ENCODE measurements around the gene PPP1R14C. TPM values are rescaled to one million over a fixed set of nuclear protein-coding genes. Genes with fewer than 3 reads are reported as not detected.

The PPP1R14C gene
- polyA plus RNA-seq, 2 donors, result 7.8 to 12.4 TPM

DNA sequence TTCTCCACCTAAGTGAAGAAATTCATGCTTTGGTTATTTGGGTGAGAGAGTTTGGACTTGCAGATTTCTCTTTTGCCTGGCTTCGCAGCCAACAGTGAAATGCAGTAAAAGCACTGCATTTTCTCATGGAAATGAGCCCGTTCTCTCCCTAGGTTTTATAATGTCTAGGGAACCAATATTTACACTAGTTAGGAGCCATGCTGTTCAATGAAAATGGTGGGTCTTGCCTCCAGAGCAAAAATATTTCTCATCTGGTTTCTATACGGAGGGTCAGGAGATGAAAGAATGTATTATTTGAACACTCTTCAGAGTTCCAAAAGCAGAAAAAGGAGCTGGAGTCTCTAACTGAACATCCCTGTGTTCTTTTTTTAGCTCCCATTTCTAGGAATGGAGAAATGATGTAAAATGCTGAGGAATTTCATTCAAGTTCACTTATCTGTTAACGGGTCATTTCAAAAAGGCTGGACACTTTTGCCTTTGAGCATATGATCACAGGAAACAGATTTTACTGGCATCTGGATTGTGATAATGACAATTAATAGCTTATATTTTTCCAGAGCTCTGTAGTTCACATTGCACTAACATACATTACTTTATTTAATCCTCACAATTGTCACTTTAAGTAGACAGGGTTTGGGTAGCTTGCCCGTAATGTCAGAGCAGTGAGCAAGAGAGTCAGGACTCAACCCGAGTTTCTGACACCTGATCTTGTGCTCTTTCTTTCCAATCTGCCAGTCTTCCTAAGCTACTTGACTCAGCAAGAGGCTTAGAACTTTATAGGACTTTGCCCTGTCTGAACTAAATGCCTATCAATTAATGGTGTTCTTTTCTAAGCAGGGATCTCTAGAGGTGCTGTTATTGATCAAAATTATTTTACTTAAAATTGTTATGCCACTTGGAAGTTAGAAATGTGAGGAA, 78.0 kb downstream of the PPP1R14C start:
- Histone ChIP-seq H3K36me3 (ENCODE audit: control insufficient read depth in 2 of 2, insufficient read depth in 2 of 2, low read length in 1 of 2) (no peaks in the 10 kb centered on the region), H3K9me3 (ENCODE audit: control insufficient read depth in 2 of 2, insufficient read depth in 1 of 2, low read depth in 1 of 2, low read length in 1 of 2) (no peaks in the 10 kb centered on the region), H3K27me3 (ENCODE audit: control insufficient read depth in 1 of 2, insufficient read depth in 2 of 2, low read length in 2 of 2) (no peaks in the 10 kb centered on the region), H3K4me3 (ENCODE audit: low read depth in 1 of 2, low read length in 2 of 2) (no peak overlapping the region), H3K27ac (ENCODE audit: low read depth in 2 of 2, low read length in 1 of 2) (no peak overlapping the region), H3K4me1 (ENCODE audit: control insufficient read depth in 2 of 2, insufficient read depth in 2 of 2, low read length in 1 of 2) (no peaks in the 10 kb centered on the region)
- WGBS, 2 donors, result 60 to 72% methylated on average over 6 of the region's 6 CpGs

GRCh38 chr6:150224820-150225219, 82.0 kb downstream of the PPP1R14C start:
- Histone ChIP-seq H3K27ac (ENCODE audit: low read depth in 2 of 2, low read length in 1 of 2) (no peak overlapping the region), H3K9me3 (ENCODE audit: control insufficient read depth in 2 of 2, insufficient read depth in 1 of 2, low read depth in 1 of 2, low read length in 1 of 2) (no peaks in the 10 kb centered on the region), H3K36me3 (ENCODE audit: control insufficient read depth in 2 of 2, insufficient read depth in 2 of 2, low read length in 1 of 2) (no peaks in the 10 kb centered on the region), H3K27me3 (ENCODE audit: control insufficient read depth in 1 of 2, insufficient read depth in 2 of 2, low read length in 2 of 2) (no peaks in the 10 kb centered on the region), H3K4me3 (ENCODE audit: low read depth in 1 of 2, low read length in 2 of 2) (no peak overlapping the region), H3K4me1 (ENCODE audit: control insufficient read depth in 2 of 2, insufficient read depth in 2 of 2, low read length in 1 of 2) (no peaks in the 10 kb centered on the region)
- 71 to 87% methylated on average over 3 of the region's 3 CpGs for WGBS, 2 donors

DNA sequence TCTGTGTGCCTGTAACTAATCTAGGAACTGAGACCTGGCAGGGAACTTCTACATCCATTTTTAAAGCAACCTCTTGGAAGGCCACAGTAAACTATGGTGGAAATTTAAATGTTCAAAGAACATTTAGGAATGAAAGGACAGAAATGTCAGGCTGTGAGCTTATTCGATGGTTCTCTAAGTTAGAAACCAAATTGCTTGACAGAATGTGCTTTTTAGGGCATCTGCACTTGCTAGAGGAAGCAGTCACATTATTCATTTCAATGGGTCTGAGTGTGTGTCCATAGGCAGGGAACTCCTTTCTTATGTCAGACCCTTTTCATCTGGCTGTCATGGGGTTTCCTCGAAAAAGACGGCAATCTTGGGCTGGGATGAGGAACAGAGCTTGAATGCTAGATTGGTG, 84.4 kb downstream of the PPP1R14C start:
- Histone ChIP-seq H3K4me1 (ENCODE audit: control insufficient read depth in 2 of 2, insufficient read depth in 2 of 2, low read length in 1 of 2) (peaks cover 0 to 2% of the 10 kb centered on the region in 2 donors), H3K4me3 (ENCODE audit: low read depth in 1 of 2, low read length in 2 of 2) (no peak overlapping the region), H3K9me3 (ENCODE audit: control insufficient read depth in 2 of 2, insufficient read depth in 1 of 2, low read depth in 1 of 2, low read length in 1 of 2) (no peaks in the 10 kb centered on the region), H3K36me3 (ENCODE audit: control insufficient read depth in 2 of 2, insufficient read depth in 2 of 2, low read length in 1 of 2) (no peaks in the 10 kb centered on the region), H3K27me3 (ENCODE audit: control insufficient read depth in 1 of 2, insufficient read depth in 2 of 2, low read length in 2 of 2) (no peaks in the 10 kb centered on the region), H3K27ac (ENCODE audit: low read depth in 2 of 2, low read length in 1 of 2) (no peak overlapping the region)
- 90 to 91% methylated on average over 3 of the region's 3 CpGs for WGBS, 2 donors

DNA sequence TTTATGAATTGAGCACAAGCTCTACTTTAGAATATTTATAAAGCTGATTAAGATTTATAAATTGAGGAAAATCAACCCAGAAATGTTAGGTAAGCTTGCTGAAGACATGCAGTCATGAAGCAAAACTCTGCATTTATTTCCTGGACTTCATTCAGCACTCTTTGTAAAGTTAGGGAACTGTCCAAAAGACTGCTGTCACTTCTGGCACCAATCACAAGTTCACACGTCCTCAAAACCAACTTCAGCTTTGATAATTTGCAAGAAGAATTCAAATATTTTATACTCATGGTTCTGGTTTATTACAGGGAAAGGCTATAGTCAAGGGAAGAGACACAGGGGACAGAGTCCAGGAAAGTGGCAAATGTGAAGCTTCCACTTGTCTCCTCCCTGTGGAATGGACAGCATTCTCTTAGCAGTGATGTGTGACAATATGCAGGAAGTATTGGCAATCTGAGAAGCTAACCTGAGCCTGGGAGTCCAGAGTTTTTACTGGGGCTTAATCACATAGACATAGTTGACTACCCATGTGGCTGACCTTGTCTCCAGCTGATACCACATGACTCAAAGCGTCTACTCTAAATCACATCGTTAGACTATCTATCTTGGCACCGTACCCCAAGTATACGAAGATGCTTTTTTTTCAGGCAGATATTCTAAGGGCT, 85.4 kb downstream of the PPP1R14C start:
- Histone ChIP-seq H3K9me3 (ENCODE audit: control insufficient read depth in 2 of 2, insufficient read depth in 1 of 2, low read depth in 1 of 2, low read length in 1 of 2) (no peaks in the 10 kb centered on the region), H3K4me1 (ENCODE audit: control insufficient read depth in 2 of 2, insufficient read depth in 2 of 2, low read length in 1 of 2) (peaks cover 0 to 2% of the 10 kb centered on the region in 2 donors), H3K27ac (ENCODE audit: low read depth in 2 of 2, low read length in 1 of 2) (no peak overlapping the region), H3K36me3 (ENCODE audit: control insufficient read depth in 2 of 2, insufficient read depth in 2 of 2, low read length in 1 of 2) (no peaks in the 10 kb centered on the region), H3K4me3 (ENCODE audit: low read depth in 1 of 2, low read length in 2 of 2) (no peak overlapping the region), H3K27me3 (ENCODE audit: control insufficient read depth in 1 of 2, insufficient read depth in 2 of 2, low read length in 2 of 2) (no peaks in the 10 kb centered on the region)
- 64 to 76% methylated on average over 5 of the region's 5 CpGs for WGBS, 2 donors

GRCh38 chr6:150229436-150230163, 86.8 kb downstream of the PPP1R14C start:
- no peaks in the 10 kb centered on the region for H3K27me3 ChIP-seq (ENCODE audit: control insufficient read depth in 1 of 2, insufficient read depth in 2 of 2, low read length in 2 of 2)
- no peak overlapping the region for H3K4me3 ChIP-seq (ENCODE audit: low read depth in 1 of 2, low read length in 2 of 2)
- H3K27ac ChIP-seq (ENCODE audit: low read depth in 2 of 2, low read length in 1 of 2), result no peak overlapping the region
- peaks cover 0 to 2% of the 10 kb centered on the region in 2 donors for H3K4me1 ChIP-seq (ENCODE audit: control insufficient read depth in 2 of 2, insufficient read depth in 2 of 2, low read length in 1 of 2)
- WGBS, 2 donors, result 66 to 67% methylated on average over 6 of the region's 6 CpGs
- H3K36me3 ChIP-seq (ENCODE audit: control insufficient read depth in 2 of 2, insufficient read depth in 2 of 2, low read length in 1 of 2), result no peaks in the 10 kb centered on the region
- H3K9me3 ChIP-seq (ENCODE audit: control insufficient read depth in 2 of 2, insufficient read depth in 1 of 2, low read depth in 1 of 2, low read length in 1 of 2), result no peaks in the 10 kb centered on the region

GRCh38 chr6:150230164-150230561, 87.3 kb downstream of the PPP1R14C start:
- Histone ChIP-seq H3K9me3 (ENCODE audit: control insufficient read depth in 2 of 2, insufficient read depth in 1 of 2, low read depth in 1 of 2, low read length in 1 of 2) (no peaks in the 10 kb centered on the region), H3K4me3 (ENCODE audit: low read depth in 1 of 2, low read length in 2 of 2) (no peak overlapping the region), H3K4me1 (ENCODE audit: control insufficient read depth in 2 of 2, insufficient read depth in 2 of 2, low read length in 1 of 2) (peaks cover 0 to 2% of the 10 kb centered on the region in 2 donors), H3K27me3 (ENCODE audit: control insufficient read depth in 1 of 2, insufficient read depth in 2 of 2, low read length in 2 of 2) (no peaks in the 10 kb centered on the region), H3K27ac (ENCODE audit: low read depth in 2 of 2, low read length in 1 of 2) (no peak overlapping the region), H3K36me3 (ENCODE audit: control insufficient read depth in 2 of 2, insufficient read depth in 2 of 2, low read length in 1 of 2) (no peaks in the 10 kb centered on the region)
- 83 to 90% methylated on average over 5 of the region's 5 CpGs for WGBS, 2 donors

- H3K36me3 ChIP-seq (ENCODE audit: control insufficient read depth in 2 of 2, insufficient read depth in 2 of 2, low read length in 1 of 2), result no peaks in the 10 kb centered on the region
- no peak overlapping the region for H3K4me3 ChIP-seq (ENCODE audit: low read depth in 1 of 2, low read length in 2 of 2)
- H3K4me1 ChIP-seq (ENCODE audit: control insufficient read depth in 2 of 2, insufficient read depth in 2 of 2, low read length in 1 of 2), result peaks cover 0 to 2% of the 10 kb centered on the region in 2 donors
- H3K27me3 ChIP-seq (ENCODE audit: control insufficient read depth in 1 of 2, insufficient read depth in 2 of 2, low read length in 2 of 2), result no peaks in the 10 kb centered on the region
- H3K27ac ChIP-seq (ENCODE audit: low read depth in 2 of 2, low read length in 1 of 2), result no peak overlapping the region
- 78 to 85% methylated on average over 13 of the region's 13 CpGs for WGBS, 2 donors
- no peaks in the 10 kb centered on the region for H3K9me3 ChIP-seq (ENCODE audit: control insufficient read depth in 2 of 2, insufficient read depth in 1 of 2, low read depth in 1 of 2, low read length in 1 of 2)
Observed at GRCh38 chr6:150230832-150231524, 88.1 kb downstream of the PPP1R14C start.

DNA sequence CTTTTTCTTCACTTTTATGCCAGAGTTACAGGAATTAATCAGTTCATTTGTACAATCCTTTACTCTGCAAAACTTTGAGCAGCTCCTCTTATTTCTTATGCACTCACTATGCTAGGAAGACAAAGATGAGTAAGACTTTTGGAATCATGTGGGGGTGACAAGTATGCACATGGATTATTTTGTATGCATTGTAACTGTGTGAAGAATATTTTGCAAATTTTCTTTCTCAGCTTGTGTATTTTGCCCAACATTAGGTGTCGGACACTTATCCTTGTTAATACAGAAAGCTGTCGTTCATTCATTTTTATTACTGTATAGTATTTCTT, 88.6 kb downstream of the PPP1R14C start:
- Histone ChIP-seq H3K36me3 (ENCODE audit: control insufficient read depth in 2 of 2, insufficient read depth in 2 of 2, low read length in 1 of 2) (no peaks in the 10 kb centered on the region), H3K27me3 (ENCODE audit: control insufficient read depth in 1 of 2, insufficient read depth in 2 of 2, low read length in 2 of 2) (no peaks in the 10 kb centered on the region), H3K4me1 (ENCODE audit: control insufficient read depth in 2 of 2, insufficient read depth in 2 of 2, low read length in 1 of 2) (peaks cover 0 to 2% of the 10 kb centered on the region in 2 donors), H3K9me3 (ENCODE audit: control insufficient read depth in 2 of 2, insufficient read depth in 1 of 2, low read depth in 1 of 2, low read length in 1 of 2) (no peaks in the 10 kb centered on the region), H3K4me3 (ENCODE audit: low read depth in 1 of 2, low read length in 2 of 2) (no peak overlapping the region), H3K27ac (ENCODE audit: low read depth in 2 of 2, low read length in 1 of 2) (no peak overlapping the region)
- 85 to 92% methylated on average over 2 of the region's 2 CpGs for WGBS, 2 donors

DNA sequence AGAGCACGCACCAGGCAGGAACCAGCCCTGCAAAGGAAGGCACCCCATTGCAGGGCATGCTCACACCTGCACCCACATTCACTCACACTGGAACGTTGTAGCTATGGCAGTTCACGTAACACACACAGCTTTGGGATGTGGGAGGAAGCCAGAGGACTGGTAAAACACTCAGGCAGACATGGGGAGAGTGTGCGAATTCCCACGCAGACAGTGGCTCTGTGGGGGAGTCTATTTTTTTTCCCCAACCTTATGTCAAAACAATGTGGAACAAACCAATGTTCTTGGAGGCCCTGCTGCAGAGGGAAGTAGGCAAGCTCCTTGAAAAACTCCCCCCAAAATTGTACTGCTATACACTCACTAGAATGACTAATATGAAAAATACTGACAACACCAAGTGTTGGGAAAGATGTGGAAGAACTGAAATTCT, 91.0 kb downstream of the PPP1R14C start:
- 68 to 74% methylated on average over 5 of the region's 5 CpGs for WGBS, 2 donors

More for the DNA sequence above, 91.0 kb downstream of the PPP1R14C start:
- Histone ChIP-seq H3K27me3 (ENCODE audit: control insufficient read depth in 1 of 2, insufficient read depth in 2 of 2, low read length in 2 of 2) (no peaks in the 10 kb centered on the region), H3K27ac (ENCODE audit: low read depth in 2 of 2, low read length in 1 of 2) (no peak overlapping the region), H3K4me1 (ENCODE audit: control insufficient read depth in 2 of 2, insufficient read depth in 2 of 2, low read length in 1 of 2) (peaks cover 2 to 4% of the 10 kb centered on the region in 2 donors), H3K9me3 (ENCODE audit: control insufficient read depth in 2 of 2, insufficient read depth in 1 of 2, low read depth in 1 of 2, low read length in 1 of 2) (no peaks in the 10 kb centered on the region), H3K4me3 (ENCODE audit: low read depth in 1 of 2, low read length in 2 of 2) (no peak overlapping the region), H3K36me3 (ENCODE audit: control insufficient read depth in 2 of 2, insufficient read depth in 2 of 2, low read length in 1 of 2) (no peaks in the 10 kb centered on the region)
